GM12801 (cell line): ENCODE results near the gene UBE2L6.

Experiments used
- TF ChIP-seq, protein P1 (sequence below): IDR thresholded peaks from one replicate; pipeline ENCODE4 v1.5.1; 2011; ENCODE audit warnings: control low read depth; ENCODE audit not compliant: insufficient read length; ENCODE audit errors: extremely low read depth

Gene UBE2L6

DNA sequence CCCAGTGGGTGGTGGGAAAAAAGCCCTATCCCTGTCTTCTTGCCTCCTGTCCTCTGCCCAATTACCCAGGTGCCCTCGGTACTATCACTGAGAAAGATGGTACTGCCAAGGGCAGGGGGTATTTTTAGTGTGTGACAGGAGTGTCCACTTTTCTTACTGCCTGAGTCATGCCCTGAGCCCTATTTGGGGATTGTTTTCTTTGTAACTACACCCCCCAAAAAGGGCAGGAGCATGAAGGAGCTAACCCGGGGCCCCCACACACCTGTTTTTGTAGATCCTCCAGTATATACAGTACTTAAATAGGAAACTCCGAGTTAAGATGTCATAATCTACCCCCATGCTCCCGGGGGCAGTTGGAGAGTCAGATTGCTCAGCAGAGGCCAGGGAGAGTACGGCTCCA lies 26.3 kb downstream of the UBE2L6 start:
- TF ChIP-seq, protein P1, sequence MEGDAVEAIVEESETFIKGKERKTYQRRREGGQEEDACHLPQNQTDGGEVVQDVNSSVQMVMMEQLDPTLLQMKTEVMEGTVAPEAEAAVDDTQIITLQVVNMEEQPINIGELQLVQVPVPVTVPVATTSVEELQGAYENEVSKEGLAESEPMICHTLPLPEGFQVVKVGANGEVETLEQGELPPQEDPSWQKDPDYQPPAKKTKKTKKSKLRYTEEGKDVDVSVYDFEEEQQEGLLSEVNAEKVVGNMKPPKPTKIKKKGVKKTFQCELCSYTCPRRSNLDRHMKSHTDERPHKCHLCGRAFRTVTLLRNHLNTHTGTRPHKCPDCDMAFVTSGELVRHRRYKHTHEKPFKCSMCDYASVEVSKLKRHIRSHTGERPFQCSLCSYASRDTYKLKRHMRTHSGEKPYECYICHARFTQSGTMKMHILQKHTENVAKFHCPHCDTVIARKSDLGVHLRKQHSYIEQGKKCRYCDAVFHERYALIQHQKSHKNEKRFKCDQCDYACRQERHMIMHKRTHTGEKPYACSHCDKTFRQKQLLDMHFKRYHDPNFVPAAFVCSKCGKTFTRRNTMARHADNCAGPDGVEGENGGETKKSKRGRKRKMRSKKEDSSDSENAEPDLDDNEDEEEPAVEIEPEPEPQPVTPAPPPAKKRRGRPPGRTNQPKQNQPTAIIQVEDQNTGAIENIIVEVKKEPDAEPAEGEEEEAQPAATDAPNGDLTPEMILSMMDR: no peak

DNA sequence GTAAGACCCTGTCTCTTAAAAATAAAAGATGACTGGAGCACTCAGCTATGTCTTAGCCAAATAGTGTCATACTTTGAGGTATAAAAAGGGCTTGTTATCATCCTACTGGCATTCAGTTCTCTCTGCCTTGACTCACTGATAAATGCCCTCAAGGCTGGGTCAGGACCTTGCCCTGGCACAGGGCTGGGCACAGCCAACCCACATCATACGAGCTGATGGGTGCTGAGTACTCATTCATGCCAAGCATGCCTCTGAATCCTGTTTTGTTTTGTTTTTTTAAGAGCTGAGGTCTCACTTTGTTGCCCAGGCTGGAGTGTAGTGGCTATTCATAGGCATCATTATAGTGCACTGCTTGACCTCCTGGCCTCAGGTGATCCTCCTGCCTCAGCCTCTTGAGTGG lies 28.1 kb downstream of the UBE2L6 start:
- TF ChIP-seq, protein P1: no peak

DNA sequence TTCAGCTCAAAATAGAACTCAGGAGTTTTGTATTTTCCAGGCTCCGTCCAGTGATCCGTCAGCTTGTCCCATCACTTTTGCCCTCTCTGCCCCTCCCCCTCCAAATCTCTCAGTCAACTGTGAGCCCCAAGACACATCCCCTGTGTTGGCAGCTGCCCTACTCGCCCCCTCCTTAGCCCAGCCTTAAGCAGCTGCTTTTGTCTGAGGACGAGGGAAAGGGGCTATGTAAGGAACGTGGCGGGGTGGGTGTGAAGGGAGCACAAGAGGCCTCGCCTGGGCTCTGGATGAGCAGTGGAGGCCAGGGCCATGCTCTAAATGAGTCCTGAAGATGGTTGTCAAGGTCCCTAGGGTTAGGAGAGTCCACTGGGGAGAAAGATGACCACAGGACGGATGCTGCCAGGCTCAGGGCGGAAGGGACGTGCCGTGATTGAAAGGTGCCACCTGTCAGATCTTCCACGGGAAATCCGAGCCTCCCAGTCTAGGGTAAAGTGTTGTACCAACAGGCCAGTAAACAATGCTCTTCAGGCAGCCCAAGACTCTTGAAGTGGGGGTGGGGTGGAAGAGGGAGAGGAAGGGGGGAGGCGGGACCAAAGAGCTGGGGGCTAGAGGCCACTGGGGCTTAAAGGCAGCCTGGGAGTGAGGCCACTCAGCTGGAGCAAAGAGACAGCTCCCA lies 30.4 kb downstream of the UBE2L6 start, which contains the start of gene SMTNL1:
Gene SMTNL1 (plus strand): TSS at position 649 of the 673 bp plus-strand sequence. CDS start 5,048 bp downstream, outside the sequence.
- TF ChIP-seq, protein P1: no peak

DNA sequence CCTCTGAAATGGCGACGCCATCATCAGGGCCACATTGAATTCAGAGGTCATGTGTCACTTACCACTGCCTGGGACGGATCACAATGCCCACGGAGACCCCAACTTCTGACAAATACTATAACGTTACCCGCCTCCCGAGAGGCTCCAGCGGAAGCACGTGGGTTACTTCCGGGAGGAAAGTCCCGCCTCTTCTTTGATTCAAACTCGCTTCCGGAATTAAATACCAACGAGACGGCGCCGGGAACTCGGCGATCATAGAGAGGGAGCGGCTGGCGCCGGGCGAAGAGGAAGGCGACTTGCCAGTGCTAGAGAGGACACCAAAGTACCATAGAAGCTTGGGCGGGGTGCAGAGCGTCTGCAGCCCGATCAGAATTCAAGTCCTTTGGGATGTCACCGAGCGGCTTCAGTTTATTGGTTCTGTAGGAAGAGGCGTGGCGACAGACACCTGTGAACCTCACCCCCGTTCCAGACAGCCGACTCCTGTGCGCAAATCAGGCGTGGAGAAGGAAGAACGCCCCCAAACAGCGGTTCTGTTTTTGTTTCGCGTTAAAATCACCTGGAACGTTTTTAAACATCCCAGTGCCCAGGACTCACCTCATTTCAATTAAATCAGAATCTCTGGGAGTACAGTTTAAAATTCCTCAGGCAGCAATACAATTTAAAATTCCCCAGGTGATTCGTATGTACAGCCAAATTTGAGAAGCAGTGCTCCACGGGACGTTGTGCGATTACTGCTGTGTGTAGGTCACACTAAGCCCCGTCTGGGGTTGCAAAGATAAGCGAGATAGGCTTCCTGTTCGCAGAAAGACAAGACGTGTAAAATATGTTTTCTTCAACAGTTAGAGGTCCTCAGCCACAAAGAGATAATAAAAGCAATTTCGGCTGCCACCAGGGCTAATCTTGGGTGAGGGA lies 36.6 kb downstream of the UBE2L6 start, which contains the start of gene TIMM10:
Gene TIMM10 (minus strand): TSS at position 159 of the 912 bp plus-strand sequence. CDS start 565 bp downstream, outside the sequence.
- TF ChIP-seq, protein P1: no peak

DNA sequence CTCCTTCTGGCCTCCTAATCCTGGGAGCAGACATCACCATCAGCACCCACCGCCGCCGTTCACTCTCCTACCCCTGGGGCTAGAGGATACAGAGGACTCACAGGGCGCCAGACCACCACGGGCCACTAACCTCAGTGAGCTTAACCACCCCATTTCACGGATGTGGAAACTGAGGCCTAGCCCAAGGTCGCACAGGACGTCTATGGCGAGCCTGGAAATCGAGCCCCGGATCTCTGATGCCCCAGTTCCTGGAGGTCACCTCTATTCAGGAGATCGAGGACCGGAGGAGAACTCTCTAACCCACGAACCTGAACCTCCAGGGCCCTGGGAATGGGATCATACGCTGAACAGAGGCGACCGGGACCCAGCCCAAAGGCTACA lies 37.3 kb downstream of the UBE2L6 start:
- TF ChIP-seq, protein P1: no peak

DNA sequence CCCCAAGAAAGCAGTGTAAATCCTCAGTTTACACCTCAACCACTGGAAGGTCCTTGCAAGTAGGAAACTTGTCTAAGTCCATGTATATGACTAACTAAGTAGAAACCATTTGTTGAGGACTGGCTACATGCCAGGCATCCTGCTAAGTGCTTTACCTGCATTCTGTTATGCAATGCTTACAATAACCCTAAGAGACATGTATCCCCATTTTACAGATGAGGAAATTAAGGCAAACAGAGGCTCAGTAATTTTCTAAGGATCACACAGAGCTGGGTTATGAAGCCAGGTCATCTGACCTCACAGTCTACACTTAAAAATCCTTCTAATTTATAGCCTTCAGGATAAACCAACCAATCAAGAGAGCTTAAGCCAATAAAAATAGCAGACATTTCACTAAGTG lies 38.5 kb downstream of the UBE2L6 start:
- TF ChIP-seq, protein P1: no peak

DNA sequence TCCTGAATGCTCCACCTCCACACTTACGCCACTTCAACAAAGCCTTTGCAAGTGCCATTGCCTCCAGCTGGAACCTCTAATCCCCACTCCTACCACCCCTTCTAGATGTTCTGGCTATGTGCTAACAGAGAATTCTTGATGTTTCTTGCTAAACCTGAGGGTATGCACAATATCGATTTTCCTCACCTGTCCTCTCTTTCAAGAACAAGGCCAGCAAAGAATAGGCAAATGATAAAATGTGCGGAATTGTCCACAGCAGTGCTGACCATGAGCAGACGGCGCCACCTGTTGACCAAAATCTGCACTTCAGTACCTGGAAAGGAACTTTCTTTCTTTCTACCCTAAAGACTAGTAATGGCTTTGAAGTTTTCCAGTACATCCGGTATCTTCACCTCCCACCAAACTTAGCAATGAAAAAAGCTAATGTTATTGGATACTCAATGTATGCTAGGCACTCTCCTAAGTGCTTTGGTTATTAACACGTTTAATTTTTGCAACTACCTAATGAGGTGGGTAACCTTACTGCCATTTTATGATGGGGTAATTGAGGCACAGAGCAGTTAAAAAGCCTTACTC lies 40.3 kb downstream of the UBE2L6 start:
- TF ChIP-seq, protein P1: peak; percentile 38
